H9 (cell line): ENCODE results near the gene COX7A2L. TPM values are rescaled to one million over a fixed set of nuclear protein-coding genes. Genes with fewer than 3 reads are reported as not detected.

Source experiments
- DNase-seq: peaks from one replicate; pipeline ENCODE4 v3.0.0-alpha.2; 2017
- H2AFZ ChIP-seq: one replicate; pipeline ENCODE4 v1.6.1; 2013; ENCODE audit warnings: mild to moderate bottlenecking, low read length, control low read depth, moderate library complexity
- H2AK5ac ChIP-seq: 2 replicates; pipeline ENCODE4 v1.6.1; 2013; ENCODE audit warnings: low read length, control low read depth, mixed read lengths; ENCODE audit not compliant: insufficient read length
- H2BK120ac ChIP-seq: one replicate; pipeline ENCODE4 v1.6.1; 2013; ENCODE audit warnings: low read depth, mild to moderate bottlenecking, low read length, control low read depth, inconsistent platforms; ENCODE audit not compliant: poor library complexity, severe bottlenecking
- H2BK12ac ChIP-seq: 2 replicates; pipeline ENCODE4 v1.6.1; 2013; ENCODE audit warnings: low read length, control low read depth, mixed read lengths, low read depth; ENCODE audit not compliant: insufficient read length
- H2BK15ac ChIP-seq: 2 replicates; pipeline ENCODE4 v1.6.1; 2013; ENCODE audit warnings: low read depth, low read length, control low read depth
- H2BK20ac ChIP-seq: one replicate; pipeline ENCODE4 v1.6.1; 2013; ENCODE audit warnings: low read depth, mild to moderate bottlenecking, low read length, control low read depth, inconsistent platforms; ENCODE audit not compliant: poor library complexity, severe bottlenecking
- H2BK5ac ChIP-seq: 2 replicates; pipeline ENCODE4 v1.6.1; 2013; ENCODE audit warnings: low read length, control low read depth, mixed read lengths; ENCODE audit not compliant: insufficient read length
- H3K14ac ChIP-seq: 2 replicates; pipeline ENCODE4 v1.6.1; 2013; ENCODE audit warnings: low read length, control low read depth; ENCODE audit not compliant: insufficient read depth
- H3K18ac ChIP-seq: 2 replicates; pipeline ENCODE4 v1.6.1; 2013; ENCODE audit warnings: low read depth, mild to moderate bottlenecking, mixed read lengths, low read length, control low read depth; ENCODE audit not compliant: insufficient read length
- H3K23ac ChIP-seq: 2 replicates; pipeline ENCODE4 v1.6.1; 2013; ENCODE audit warnings: low read length, control low read depth, mixed read lengths, low read depth; ENCODE audit not compliant: insufficient read length
- H3K23me2 ChIP-seq: 2 replicates; pipeline ENCODE4 v1.6.1; 2013; ENCODE audit warnings: low read depth, mild to moderate bottlenecking, mixed read lengths, low read length, control low read depth; ENCODE audit not compliant: insufficient read length, poor library complexity, severe bottlenecking
- H3K27ac ChIP-seq: 2 replicates; pipeline ENCODE4 v1.5.1; 2013; ENCODE audit warnings: low read length, control low read depth, mixed read lengths, low read depth; ENCODE audit not compliant: insufficient read length
- H3K27me3 ChIP-seq: 2 replicates; pipeline ENCODE4 v1.6.1; 2013; ENCODE audit warnings: low read length, control low read depth, inconsistent platforms; ENCODE audit not compliant: insufficient read depth
- H3K4ac ChIP-seq: 2 replicates; pipeline ENCODE4 v1.6.1; 2013; ENCODE audit warnings: low read depth, mild to moderate bottlenecking, control low read depth, inconsistent platforms, low read length, moderate library complexity
- H3K4me1 ChIP-seq: 2 replicates; pipeline ENCODE4 v1.6.1; 2013; ENCODE audit warnings: low read length, control low read depth, inconsistent platforms; ENCODE audit not compliant: insufficient read depth
- H3K4me2 ChIP-seq: 2 replicates; pipeline ENCODE4 v1.6.1; 2013; ENCODE audit warnings: low read length, control low read depth, mixed read lengths; ENCODE audit not compliant: insufficient read length, insufficient read depth
- H3K56ac ChIP-seq: 2 replicates; pipeline ENCODE4 v1.6.1; 2013; ENCODE audit warnings: low read depth, mild to moderate bottlenecking, mixed read lengths, low read length, control low read depth; ENCODE audit not compliant: insufficient read length
- H3K79me1 ChIP-seq: 2 replicates; pipeline ENCODE4 v1.6.1; 2013; ENCODE audit warnings: low read depth, mild to moderate bottlenecking, moderate library complexity, low read length, control low read depth, inconsistent platforms; ENCODE audit not compliant: insufficient read depth, poor library complexity, severe bottlenecking
- H3K79me2 ChIP-seq: 2 replicates; pipeline ENCODE4 v1.6.1; 2013; ENCODE audit warnings: low read length, control low read depth, inconsistent platforms; ENCODE audit not compliant: insufficient read depth
- H3K9ac ChIP-seq: 2 replicates; pipeline ENCODE4 v1.6.1; 2013; ENCODE audit warnings: low read length, control low read depth, mixed read lengths; ENCODE audit not compliant: insufficient read length; ENCODE audit errors: extremely low read depth
- H3K9me3 ChIP-seq: one replicate; pipeline ENCODE4 v1.6.1; 2013; ENCODE audit warnings: low read depth, low read length, inconsistent platforms; ENCODE audit not compliant: control insufficient read depth
- H3T11ph ChIP-seq: one replicate; pipeline ENCODE4 v1.6.1; 2013; ENCODE audit warnings: mild to moderate bottlenecking, low read length, control low read depth, inconsistent platforms
- H4K20me1 ChIP-seq: one replicate; pipeline ENCODE4 v1.6.1; 2013; ENCODE audit not compliant: control insufficient read depth, insufficient read length, insufficient read depth
- H4K5ac ChIP-seq: 2 replicates; pipeline ENCODE4 v1.6.1; 2013; ENCODE audit warnings: low read depth, mild to moderate bottlenecking, mixed read lengths, low read length, control low read depth; ENCODE audit not compliant: insufficient read length
- H4K8ac ChIP-seq: replicated peaks from 2 replicates; pipeline ENCODE4 v1.6.1; 2013; ENCODE audit warnings: low read length, control low read depth, mixed read lengths, low read depth; ENCODE audit not compliant: insufficient read length
- H4K91ac ChIP-seq: 2 replicates; pipeline ENCODE4 v1.6.1; 2013; ENCODE audit warnings: low read depth, mild to moderate bottlenecking, moderate library complexity, mixed read lengths, low read length, control low read depth; ENCODE audit not compliant: insufficient read length
- H3K27ac Mint-ChIP-seq, 3 experiments: 2 replicates in 2 of 3; 3 replicates in 1 of 3; pipeline ENCODE4 v1.8.0; 2020 to 2021; ENCODE audit warnings: mixed read lengths in 3 of 3, mild to moderate bottlenecking in 1 of 3, moderate library complexity in 1 of 3
- H3K27me3 Mint-ChIP-seq: 2 replicates; pipeline ENCODE4 v1.8.0; 2021; ENCODE audit warnings: low read depth, mild to moderate bottlenecking, moderate library complexity, mixed read lengths
- H3K36me3 Mint-ChIP-seq, 3 experiments: 2 replicates in 2 of 3; 3 replicates in 1 of 3; pipeline ENCODE4 v1.8.0; 2020 to 2021; ENCODE audit warnings: low read depth in 3 of 3, mixed read lengths in 3 of 3; ENCODE audit not compliant: insufficient read depth in 1 of 3
- H3K4me1 Mint-ChIP-seq, 2 experiments: 2 replicates each; pipeline ENCODE4 v1.8.0; 2020; ENCODE audit warnings: mixed read lengths in 2 of 2
- H3K4me3 Mint-ChIP-seq, 2 experiments: 2 replicates in 1 of 2; 3 replicates in 1 of 2; pipeline ENCODE4 v1.8.0; 2020 to 2021; ENCODE audit warnings: mild to moderate bottlenecking in 2 of 2, mixed read lengths in 2 of 2, moderate library complexity in 1 of 2
- H3K9me3 Mint-ChIP-seq, 2 experiments: 2 replicates in 1 of 2; 3 replicates in 1 of 2; pipeline ENCODE4 v1.8.0; 2020; ENCODE audit warnings: mild to moderate bottlenecking in 2 of 2, mixed read lengths in 2 of 2, moderate library complexity in 1 of 2
- CTCF ChIP-seq: fragments of 200-600 bp; sonication (generic); conservative IDR thresholded peaks from 3 replicates; pipeline ENCODE4 v1.8.0; 2021; ENCODE audit warnings: antibody characterized with exemption, mild to moderate bottlenecking
- WGBS: extraction: QIAGEN DNeasy Blood & Tissue Kit; methylation state at CpG from one replicate; pipeline ENCODE4 v1.1.7; 2013; ENCODE audit warnings: missing lambda C conversion rate, low lambda C conversion rate, mixed read lengths; ENCODE audit not compliant: insufficient read length; ENCODE audit errors: extremely low coverage; 5-methylcytosine and 5-hydroxymethylcytosine counted together
- total RNA-seq: library from RNA; stranded (reverse); gene quantifications from 2 replicates; pipeline ENCODE4 v1.2.1, GENCODE V29; 2021

Gene COX7A2L
- total RNA-seq, 1 experiment from 2014 or later, result 102 TPM

DNA sequence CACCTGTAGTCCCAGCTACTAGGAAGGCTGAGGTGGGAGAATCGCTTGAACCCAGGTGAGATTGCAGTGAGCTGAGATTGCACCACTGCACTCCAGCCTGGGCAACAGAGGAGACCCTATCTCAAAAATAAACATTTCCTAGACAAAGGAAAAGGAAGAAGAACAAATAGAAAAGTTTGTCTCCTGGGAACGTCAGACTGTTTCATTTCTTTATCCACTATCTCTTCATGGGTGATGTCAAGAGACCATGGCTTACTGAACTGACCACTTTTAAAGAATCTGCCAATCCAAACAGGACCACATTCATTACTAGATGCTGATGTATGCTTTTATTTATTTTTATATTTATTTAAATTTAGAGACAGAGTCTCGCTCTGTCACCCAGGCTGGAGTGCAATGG, 26.8 kb downstream of the COX7A2L start:
- no peak overlapping the region for H4K5ac ChIP-seq
- no peaks in the 10 kb centered on the region for H3K79me1 ChIP-seq
- H3K4me3 Mint-ChIP-seq, result no peak overlapping the region
- H4K20me1 ChIP-seq, result no peaks in the 10 kb centered on the region
- no peak overlapping the region for H2AFZ ChIP-seq
- no peak overlapping the region for H2BK15ac ChIP-seq
- no peaks in the 10 kb centered on the region for H3K9me3 Mint-ChIP-seq
- H3K23ac ChIP-seq, result no peak overlapping the region
- no peak overlapping the region for H3K27ac ChIP-seq
- H3K9ac ChIP-seq, result no peak overlapping the region
- H3K4ac ChIP-seq, result no peak overlapping the region
- H3K4me1 ChIP-seq, result no peaks in the 10 kb centered on the region
- DNase-seq, result no peak
- H2BK5ac ChIP-seq, result no peak overlapping the region
- no peak overlapping the region for H3K14ac ChIP-seq
- H3K23me2 ChIP-seq, result no peaks in the 10 kb centered on the region
- H4K8ac ChIP-seq, result no peak overlapping the region
- no peaks in the 10 kb centered on the region; a peak in 1 of 4 replicates for H3K4me1 Mint-ChIP-seq
- no peak overlapping the region for H2AK5ac ChIP-seq
- H3T11ph ChIP-seq, result no peak overlapping the region
- no peak overlapping the region for H4K91ac ChIP-seq
- H2BK20ac ChIP-seq, result no peak overlapping the region
- peaks cover 26 to 47% (median 42%) of the 10 kb centered on the region in 3 experiments; a peak in 6 of 7 replicates for H3K36me3 Mint-ChIP-seq
- H3K27me3 Mint-ChIP-seq, result no peaks in the 10 kb centered on the region
- TF ChIP-seq CTCF, result no peak
- no peak overlapping the region for H2BK120ac ChIP-seq
- H3K27me3 ChIP-seq, result no peaks in the 10 kb centered on the region
- no CpG with 5 or more reads among the region's 3 CpGs for WGBS
- H3K18ac ChIP-seq, result no peak overlapping the region
- no peak overlapping the region for H3K4me2 ChIP-seq
- no peaks in the 10 kb centered on the region for H3K79me2 ChIP-seq
- no peak overlapping the region for H3K27ac Mint-ChIP-seq
- no peak overlapping the region for H2BK12ac ChIP-seq
- no peaks in the 10 kb centered on the region for H3K9me3 ChIP-seq
- no peak overlapping the region for H3K56ac ChIP-seq
